B cell (primary cell): Measurements from ENCODE around the gene CELF2. TPM values are rescaled to one million over a fixed set of nuclear protein-coding genes. Genes with fewer than 3 reads are reported as not detected.

Experiments used
- ATAC-seq: fragments of 200-7000 bp; cut with Tn5 transposase; one replicate; pipeline ENCODE4 v1.10.0; 2021; ENCODE audit warnings: low read depth, mild to moderate bottlenecking, moderate number of reproducible peaks, moderate library complexity
- CTCF ChIA-PET: fragments of 350-600 bp; sonication (Branson Sonifier 250); formaldehyde crosslinking; loops from one replicate; lab custom pipeline; 2021; ENCODE audit warnings: antibody characterized with exemption, inconsistent platforms; lab: Charles Lee
- POLR2A ChIA-PET: fragments of 350-600 bp; sonication (Branson Sonifier 250); formaldehyde crosslinking; loops from one replicate; lab custom pipeline; 2021; ENCODE audit warnings: antibody characterized with exemption; lab: Charles Lee
- DNase-seq: peaks from one replicate; pipeline ENCODE4 v3.0.0; 2013
- H2AFZ ChIP-seq: 2 replicates; pipeline ENCODE4 v1.6.1; 2012; ENCODE audit warnings: mild to moderate bottlenecking, low read depth, low read length; ENCODE audit not compliant: insufficient read depth, poor library complexity, severe bottlenecking
- H3K27ac ChIP-seq, 2 donors: 1 replicate in 1 of 2; 2 replicates in 1 of 2; pipeline ENCODE4 v1.5.1; 2012 to 2013; ENCODE audit warnings: low read length in 2 of 2, mild to moderate bottlenecking in 2 of 2, moderate library complexity in 1 of 2
- H3K27me3 ChIP-seq, 4 experiments: fragments of 200-600 bp in 1 of 4; sonication (generic) in 1 of 4; replicated peaks in 1 of 4; 1 replicate in 2 of 4; 2 replicates in 2 of 4; pipeline versions ENCODE4 v1.6.1 to v1.7.0; 2013 to 2016; ENCODE audit warnings: low read length in 3 of 4, mild to moderate bottlenecking in 2 of 4, mixed read lengths in 1 of 4, moderate library complexity in 1 of 4; ENCODE audit not compliant: insufficient read depth in 4 of 4, control insufficient read depth in 3 of 4; ENCODE audit errors: control extremely low read depth in 1 of 4
- H3K36me3 ChIP-seq, 2 experiments: replicated peaks in 1 of 2; 1 replicate in 1 of 2; 2 replicates in 1 of 2; pipeline versions ENCODE4 v1.6.1 to v1.7.1; 2013; ENCODE audit warnings: low read length in 1 of 2; ENCODE audit not compliant: insufficient read depth in 2 of 2, control insufficient read depth in 1 of 2; ENCODE audit errors: control extremely low read depth in 1 of 2, extremely low read depth in 1 of 2
- H3K4me1 ChIP-seq, 2 donors: fragments of 200-600 bp in 1 of 2; sonication (generic) in 1 of 2; 1 replicate in 1 of 2; 2 replicates in 1 of 2; pipeline versions ENCODE4 v1.5.1 to v1.6.1; 2013 to 2017; ENCODE audit warnings: low read length in 2 of 2; ENCODE audit not compliant: control insufficient read depth in 2 of 2, insufficient read depth in 2 of 2
- H3K4me2 ChIP-seq: replicated peaks from 2 replicates; pipeline ENCODE3; 2012; ENCODE audit warnings: mild to moderate bottlenecking, low read depth, low read length; ENCODE audit not compliant: poor library complexity, severe bottlenecking
- H3K4me3 ChIP-seq, 5 experiments: fragments of 200-600 bp in 1 of 5; sonication (generic) in 1 of 5; 1 replicate in 3 of 5; 2 replicates in 2 of 5; pipeline versions ENCODE4 v1.5.1 to v1.7.0; 2011 to 2016; ENCODE audit warnings: low read length in 4 of 5, mild to moderate bottlenecking in 4 of 5, low read depth in 2 of 5, control low read depth in 1 of 5, moderate library complexity in 1 of 5; ENCODE audit not compliant: insufficient read depth in 1 of 5; ENCODE audit errors: control extremely low read depth in 1 of 5, extremely low read depth in 1 of 5
- H3K79me2 ChIP-seq: fragments of 200-600 bp; sonication (generic); one replicate; pipeline ENCODE4 v1.6.0; 2016; ENCODE audit warnings: low read length; ENCODE audit not compliant: control insufficient read depth, insufficient read depth
- H3K9ac ChIP-seq: fragments of 200-600 bp; sonication (generic); 2 replicates; pipeline ENCODE4 v1.6.1; 2017; ENCODE audit warnings: mild to moderate bottlenecking, low read length, moderate library complexity
- H3K9me3 ChIP-seq, 3 donors: one replicate each; pipeline versions ENCODE4 v1.6.1 to v1.7.1; 2013; ENCODE audit warnings: low read length in 2 of 3; ENCODE audit not compliant: control insufficient read depth in 2 of 3, insufficient read depth in 1 of 3; ENCODE audit errors: control extremely low read depth in 1 of 3
- H4K20me1 ChIP-seq: 2 replicates; pipeline ENCODE4 v1.6.0; 2012; ENCODE audit warnings: mild to moderate bottlenecking, low read length; ENCODE audit not compliant: insufficient read depth, control insufficient read depth, poor library complexity, severe bottlenecking
- H3K27ac Mint-ChIP-seq: one replicate; pipeline ENCODE4 v1.8.0; 2021; ENCODE audit warnings: mixed read lengths
- H3K27me3 Mint-ChIP-seq: one replicate; pipeline ENCODE4 v1.8.0; 2021; ENCODE audit warnings: mixed read lengths
- H3K4me1 Mint-ChIP-seq: one replicate; pipeline ENCODE4 v1.8.0; 2021; ENCODE audit warnings: mixed read lengths
- H3K4me3 Mint-ChIP-seq: one replicate; pipeline ENCODE4 v1.8.0; 2021; ENCODE audit warnings: mixed read lengths
- H3K9me3 Mint-ChIP-seq: one replicate; pipeline ENCODE4 v1.8.0; 2022; ENCODE audit warnings: mixed read lengths; ENCODE audit not compliant: insufficient read depth
- EZH2 ChIP-seq: IDR thresholded peaks from 2 replicates; pipeline ENCODE4 v1.6.1; 2012; ENCODE audit warnings: borderline replicate concordance, low read depth, mild to moderate bottlenecking, moderate library complexity, low read length; ENCODE audit not compliant: insufficient read depth, poor library complexity, severe bottlenecking
- WGBS: methylation state at CpG from one replicate; pipeline ENCODE4 v1.1.5; 2013; ENCODE audit warnings: missing lambda C conversion rate; ENCODE audit not compliant: insufficient coverage; 5-methylcytosine and 5-hydroxymethylcytosine counted together
- intact Hi-C: fragments of 100-400 bp; cut with micrococcal nuclease; formaldehyde crosslinking; loops from one replicate; pipeline ENCODE4 v1.10.0; 2022
- polyA plus RNA-seq: library from polyadenylated mRNA; depleted of rRNA; stranded (reverse); fragments of >200 nt; gene quantifications from 2 replicates; pipeline ENCODE4 v1.2.3, GENCODE V29; 2012
- total RNA-seq, 2 donors: library from RNA; stranded (reverse); fragments of 120-200 nt in 1 of 2; gene quantifications; 1 replicate in 1 of 2; 2 replicates in 1 of 2; pipeline versions ENCODE4 v1.2.3 to v1.2.4, GENCODE V29; 2013 to 2022
- TF ChIP-seq, protein P1 (sequence below): fragments of 200-600 bp; IDR thresholded peaks from one replicate; pipeline ENCODE4 v1.8.0; 2022; ENCODE audit warnings: antibody characterized with exemption, mild to moderate bottlenecking

CELF2 gene
- total and polyA plus RNA-seq, 2 donors (not counting 1 experiment from before 2014, with no cell fraction given): 59.5 to 112 TPM

DNA sequence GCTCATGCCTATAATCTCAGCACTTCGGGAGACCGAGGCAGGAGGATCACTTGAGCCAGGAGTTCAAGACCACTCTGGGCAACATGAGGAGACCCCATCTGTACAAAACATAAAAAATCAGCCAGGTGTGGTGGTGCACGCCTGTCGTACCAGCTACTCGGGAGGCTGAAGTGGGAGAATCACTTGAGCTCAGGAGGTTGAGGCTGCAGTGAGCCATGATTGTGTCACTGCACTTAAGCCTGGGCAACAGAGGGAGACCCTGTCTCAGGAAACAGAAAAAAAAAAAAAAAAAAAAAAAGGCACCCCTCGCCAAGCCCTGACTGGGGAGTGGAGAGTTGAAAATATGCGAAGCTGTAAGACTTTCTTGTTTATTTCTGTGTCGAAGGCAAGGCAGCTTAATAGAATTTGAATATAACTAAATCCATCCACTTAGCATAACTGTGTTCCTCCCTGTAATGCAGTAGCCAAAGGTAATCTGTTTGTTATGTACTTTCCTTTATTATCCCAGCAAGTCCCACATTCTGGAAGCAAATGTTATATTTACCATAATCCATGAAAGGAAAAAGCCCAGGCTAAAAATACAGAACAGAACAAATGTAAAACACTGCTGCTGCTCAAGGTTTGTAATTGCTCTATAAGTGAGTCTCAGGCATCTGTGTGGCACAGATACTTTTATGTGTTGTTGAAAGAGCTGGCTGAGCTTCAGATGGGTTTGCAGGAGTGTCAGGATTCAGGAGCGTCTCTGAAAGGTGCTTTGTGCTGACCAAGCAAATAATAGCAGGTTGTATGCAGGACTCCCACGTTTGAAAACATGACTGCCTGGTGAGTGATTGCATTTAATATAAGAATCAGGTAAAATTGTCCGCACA lies 127.2 kb downstream of the CELF2 start:
- TF ChIP-seq, protein P1, sequence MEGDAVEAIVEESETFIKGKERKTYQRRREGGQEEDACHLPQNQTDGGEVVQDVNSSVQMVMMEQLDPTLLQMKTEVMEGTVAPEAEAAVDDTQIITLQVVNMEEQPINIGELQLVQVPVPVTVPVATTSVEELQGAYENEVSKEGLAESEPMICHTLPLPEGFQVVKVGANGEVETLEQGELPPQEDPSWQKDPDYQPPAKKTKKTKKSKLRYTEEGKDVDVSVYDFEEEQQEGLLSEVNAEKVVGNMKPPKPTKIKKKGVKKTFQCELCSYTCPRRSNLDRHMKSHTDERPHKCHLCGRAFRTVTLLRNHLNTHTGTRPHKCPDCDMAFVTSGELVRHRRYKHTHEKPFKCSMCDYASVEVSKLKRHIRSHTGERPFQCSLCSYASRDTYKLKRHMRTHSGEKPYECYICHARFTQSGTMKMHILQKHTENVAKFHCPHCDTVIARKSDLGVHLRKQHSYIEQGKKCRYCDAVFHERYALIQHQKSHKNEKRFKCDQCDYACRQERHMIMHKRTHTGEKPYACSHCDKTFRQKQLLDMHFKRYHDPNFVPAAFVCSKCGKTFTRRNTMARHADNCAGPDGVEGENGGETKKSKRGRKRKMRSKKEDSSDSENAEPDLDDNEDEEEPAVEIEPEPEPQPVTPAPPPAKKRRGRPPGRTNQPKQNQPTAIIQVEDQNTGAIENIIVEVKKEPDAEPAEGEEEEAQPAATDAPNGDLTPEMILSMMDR: no peak
- no peak for TF ChIP-seq EZH2
- Histone ChIP-seq H3K4me2 (peak overlapping the region; percentile 63), H3K27me3 (no peaks in the 10 kb centered on the region), H3K36me3 (no peaks in the 10 kb centered on the region), H3K4me3 (peak overlapping the region in 4 of 5 experiments; percentile 7 to 33 (median 22)), H3K79me2 (peaks cover 28% of the 10 kb centered on the region), H3K9me3 (no peaks in the 10 kb centered on the region), H4K20me1 (no peaks in the 10 kb centered on the region), H2AFZ (peak overlapping the region; percentile 51), H3K4me1 (peaks cover 78 to 83% of the 10 kb centered on the region in 2 donors), H3K27ac (peak overlapping the region; percentile 33 to 76), H3K9ac (peak overlapping the region; percentile 47)
- intact Hi-C loops: loop anchor here (1.0 kb wide), 3 partner anchors 18 to 35 kb away; no protein-coding TSS in a partner anchor
- Mint-ChIP-seq H3K4me3 (peak overlapping the region; percentile 68), H3K4me1 (peaks cover 84% of the 10 kb centered on the region), H3K27ac (peak overlapping the region; percentile 85), H3K27me3 (no peaks in the 10 kb centered on the region), H3K9me3 (no peaks in the 10 kb centered on the region)
- WGBS: 70% methylated on average over 3 of the region's 11 CpGs
- no peak for ATAC-seq
- CTCF ChIA-PET: interaction anchor here (0.7 to 8.3 kb wide), 14 partner anchors 12 to 393 kb away, joined by 3 to 139 read pairs (median 4); no protein-coding TSS in a partner anchor
- POLR2A ChIA-PET: interaction anchor here (0.7 to 2.7 kb wide), 5 partner anchors 20 to 126 kb away, joined by 3 to 34 read pairs (median 5); no protein-coding TSS in a partner anchor
- no peak for DNase-seq
